HG03354 (cell line): ENCODE data around the gene HMGCS2.
A peak's percentile ranks its signal among the peaks of the same experiment; 100 is the strongest.

ENCODE experiments used
- ATAC-seq: cut with Tn5 transposase; IDR thresholded peaks from one replicate; pipeline ENCODE4 v1.9.1; 2021; ENCODE audit warnings: mild to moderate bottlenecking; ENCODE audit not compliant: unreplicated experiment, poor library complexity, severe bottlenecking

Gene HMGCS2

DNA sequence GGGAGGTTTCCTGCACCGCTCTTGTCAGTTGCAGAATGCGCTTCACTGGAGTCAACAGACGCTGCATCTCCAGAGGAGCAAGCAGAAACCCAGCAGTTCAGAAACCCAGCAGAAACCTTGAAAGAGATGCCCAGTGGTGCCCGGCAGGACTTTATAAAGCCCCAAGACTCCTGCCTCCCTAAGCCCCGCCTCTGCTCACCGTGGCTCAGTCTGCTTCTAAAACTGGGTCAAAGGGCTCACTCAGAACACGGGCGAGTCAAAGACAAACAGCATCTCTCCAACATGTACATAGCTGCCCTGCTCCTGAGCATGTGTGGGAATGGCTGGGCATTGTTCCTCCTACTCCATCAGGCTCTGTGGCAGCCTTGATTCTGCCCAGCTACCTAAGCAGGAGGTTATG is at the start of gene HMGCS2:
Gene HMGCS2 (minus strand): TSS at position 128 of the 400 bp plus-strand sequence. CDS start 61 bp downstream, at position 67.
- no peak for ATAC-seq

DNA sequence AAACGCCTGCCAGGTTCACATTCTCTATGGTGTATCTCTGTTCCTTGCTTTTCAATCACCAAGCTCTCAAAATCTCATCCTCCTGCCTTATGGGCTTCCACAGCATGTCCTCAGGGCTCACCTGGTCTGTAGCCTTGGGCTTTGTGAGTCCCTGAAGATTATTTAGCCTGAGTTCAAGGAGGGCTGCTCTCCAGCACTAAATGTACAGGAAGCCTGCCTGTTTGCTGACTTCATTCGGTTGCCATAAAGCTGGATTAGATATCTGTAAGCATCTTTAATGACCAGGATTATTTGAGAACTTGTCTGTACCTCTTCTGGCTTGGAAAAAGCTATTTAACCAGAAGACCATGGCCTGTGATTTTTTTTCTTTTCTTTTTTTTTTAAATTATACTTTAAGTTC is 49.5 kb upstream of the HMGCS2 start:
- ATAC-seq = no peak

DNA sequence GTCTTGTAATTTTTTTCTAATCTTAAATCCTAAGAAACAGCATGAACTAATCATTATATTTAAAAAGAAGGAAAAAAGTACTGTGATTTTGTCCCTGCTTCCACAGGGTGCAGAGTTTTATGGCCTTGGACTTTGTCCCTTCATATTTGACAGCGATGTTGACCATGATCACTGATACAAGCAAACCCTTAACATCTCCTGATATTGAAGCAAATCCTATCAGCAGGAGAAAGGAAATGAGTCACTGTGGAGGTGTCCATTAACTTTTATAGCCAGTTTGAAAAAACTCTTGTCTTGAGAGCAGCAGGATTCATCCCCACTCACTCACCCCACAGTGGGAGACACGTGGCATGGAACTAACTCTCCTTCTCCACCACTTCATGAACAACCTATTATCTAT is 47.7 kb upstream of the HMGCS2 start:
- ATAC-seq = no peak

DNA sequence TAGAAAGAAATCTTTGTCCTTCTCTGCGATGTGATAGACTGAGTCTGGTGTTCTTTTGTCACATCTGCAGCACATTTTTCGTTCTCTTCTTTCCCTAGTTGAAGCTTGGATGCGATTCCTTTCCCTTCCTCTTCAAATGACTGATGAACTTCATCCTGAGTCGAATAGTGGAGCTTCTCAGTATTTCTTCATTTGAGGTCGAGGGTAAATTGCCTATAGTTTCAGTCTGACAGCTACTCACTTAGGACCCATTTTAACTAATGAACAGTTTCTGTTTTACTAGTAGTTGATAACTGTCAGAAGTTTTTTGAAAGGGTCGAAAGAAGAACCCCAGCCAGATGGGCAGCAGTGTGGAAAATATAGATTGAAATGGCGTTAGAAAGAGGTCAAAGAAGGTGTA is 47.2 kb upstream of the HMGCS2 start:
- no peak for ATAC-seq

DNA sequence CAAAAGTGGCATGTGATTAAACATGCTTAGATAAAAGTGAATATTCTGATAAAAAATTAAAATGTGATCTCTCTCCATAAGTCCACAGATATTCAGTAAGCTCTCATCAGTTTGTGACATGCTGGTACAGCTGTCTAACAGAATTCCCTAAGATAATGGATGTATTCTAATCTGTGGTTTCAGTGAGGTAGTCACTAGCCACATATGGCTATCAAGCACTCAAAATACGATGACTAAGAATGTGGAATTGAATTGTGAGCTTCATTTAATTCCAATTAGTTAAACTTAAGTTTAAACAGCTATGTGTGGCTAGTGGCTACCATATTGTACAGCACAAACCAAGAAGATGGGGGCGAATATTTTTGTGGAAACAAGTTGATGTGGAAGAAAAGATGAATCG is 46.7 kb upstream of the HMGCS2 start:
- ATAC-seq = no peak

DNA sequence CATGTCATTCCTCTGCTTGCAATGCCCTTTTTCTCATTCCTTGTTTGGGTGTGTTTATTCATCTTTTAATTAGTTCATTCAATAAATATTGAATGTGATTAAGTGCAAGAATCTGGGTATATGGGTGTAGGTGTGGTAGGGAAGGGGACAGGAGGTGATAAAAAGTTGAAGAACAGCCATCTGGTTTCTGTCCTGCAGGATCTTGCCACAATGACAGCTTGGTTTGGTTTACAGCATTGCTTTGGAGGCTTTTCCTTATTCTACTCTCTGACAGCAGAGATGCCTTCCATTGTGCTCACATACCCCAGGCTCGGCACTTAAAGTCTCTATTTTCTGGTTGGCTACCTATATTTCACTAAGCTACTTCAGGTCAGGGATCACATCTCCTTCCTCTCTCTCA is 45.6 kb upstream of the HMGCS2 start:
- ATAC-seq = no peak

DNA sequence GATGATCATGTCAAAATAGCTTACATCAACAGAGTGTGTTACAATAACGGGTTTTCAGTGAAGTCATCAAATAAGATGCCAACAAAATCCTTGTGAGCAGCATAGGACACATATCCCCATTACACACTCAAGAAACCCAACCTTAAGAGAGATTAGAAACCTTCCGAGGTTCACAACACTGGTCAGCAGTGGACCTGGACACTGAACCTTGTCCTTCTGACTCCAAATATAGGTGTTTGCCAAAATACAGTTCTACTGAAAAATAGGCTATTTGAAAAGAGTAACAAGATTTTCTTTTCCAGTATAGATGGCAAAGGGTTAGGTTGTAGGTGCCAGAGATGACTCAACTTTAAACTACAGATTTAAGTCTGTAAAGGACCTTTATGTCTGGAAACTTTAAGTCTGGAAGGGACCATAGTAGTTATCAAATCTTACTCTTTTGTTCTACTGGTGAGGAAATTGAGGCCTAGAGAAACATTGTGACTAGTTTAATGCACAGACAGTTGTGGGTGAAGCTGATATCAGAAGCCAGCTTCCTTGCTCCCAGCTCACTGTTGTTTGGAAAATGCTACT is 43.4 kb upstream of the HMGCS2 start:
- ATAC-seq = no peak

DNA sequence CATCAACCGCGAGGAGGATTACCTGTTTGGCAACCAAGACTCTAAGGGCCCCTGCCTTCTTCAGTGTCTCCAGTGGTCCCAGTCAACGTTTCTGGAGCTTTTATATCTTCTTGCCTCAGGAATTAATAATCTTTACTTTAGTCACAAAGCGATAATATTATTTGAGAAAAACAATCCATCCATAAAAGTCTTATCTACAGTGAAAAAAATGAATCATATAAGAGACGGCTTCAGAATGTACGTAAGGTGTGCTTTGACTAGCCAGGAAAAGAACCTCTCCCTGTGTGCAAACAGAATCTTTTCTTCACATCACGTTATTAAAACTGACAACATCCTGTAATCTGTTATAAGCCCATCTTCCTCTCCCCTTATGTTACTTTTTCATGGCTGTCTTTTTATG is 42.7 kb upstream of the HMGCS2 start, which contains the start of gene REG4:
Gene REG4 (minus strand): TSS at position 74 of the 400 bp plus-strand sequence. CDS start 2,691 bp downstream, outside the sequence.
- ATAC-seq = no peak

DNA sequence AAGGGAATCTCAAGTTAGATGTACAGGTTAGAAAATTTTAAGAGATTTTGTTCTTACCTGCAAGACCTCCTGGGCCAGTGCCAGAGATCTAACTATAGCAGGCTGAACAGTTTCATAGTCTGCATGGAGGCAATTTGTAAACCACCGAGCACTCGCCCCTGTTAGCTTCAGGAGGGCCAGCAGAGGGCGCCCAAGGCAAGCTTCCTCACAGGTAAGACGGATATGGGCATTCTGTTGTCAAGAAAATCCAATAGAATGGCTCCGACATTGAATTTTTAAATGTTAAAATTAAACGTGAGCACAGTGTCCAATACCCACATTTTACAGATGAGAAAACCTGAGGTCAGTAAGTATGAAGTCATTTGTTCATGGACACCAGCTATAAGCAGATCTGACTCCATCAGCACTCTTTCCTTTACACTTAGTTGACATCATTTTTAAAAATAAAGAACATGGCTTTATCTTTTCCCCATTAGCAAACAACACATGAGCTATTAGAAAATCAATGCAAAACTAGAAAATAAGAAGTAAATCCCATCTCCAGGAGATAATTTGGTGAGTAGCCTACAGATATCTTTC is 40.4 kb upstream of the HMGCS2 start:
- peak; percentile 90 for ATAC-seq

DNA sequence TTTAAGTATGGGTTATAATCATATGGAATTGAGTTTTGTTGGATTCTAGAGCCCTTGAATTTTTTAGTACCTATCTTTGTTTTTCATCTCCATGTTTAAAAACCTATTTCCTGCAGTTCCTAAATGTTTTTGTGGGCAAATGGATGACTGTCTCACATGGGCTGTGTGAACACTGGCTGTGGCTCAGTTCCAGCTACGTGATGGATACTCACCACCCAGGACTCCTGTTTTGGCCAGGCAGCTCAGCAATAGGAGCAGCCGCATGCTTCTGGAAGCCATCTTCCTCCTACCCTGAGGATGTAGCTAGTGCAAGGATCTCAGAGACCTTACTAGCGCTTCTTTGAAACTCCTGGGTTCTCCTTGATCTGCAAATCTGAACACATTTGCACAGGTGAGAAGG is 39.8 kb upstream of the HMGCS2 start:
- ATAC-seq = no peak

DNA sequence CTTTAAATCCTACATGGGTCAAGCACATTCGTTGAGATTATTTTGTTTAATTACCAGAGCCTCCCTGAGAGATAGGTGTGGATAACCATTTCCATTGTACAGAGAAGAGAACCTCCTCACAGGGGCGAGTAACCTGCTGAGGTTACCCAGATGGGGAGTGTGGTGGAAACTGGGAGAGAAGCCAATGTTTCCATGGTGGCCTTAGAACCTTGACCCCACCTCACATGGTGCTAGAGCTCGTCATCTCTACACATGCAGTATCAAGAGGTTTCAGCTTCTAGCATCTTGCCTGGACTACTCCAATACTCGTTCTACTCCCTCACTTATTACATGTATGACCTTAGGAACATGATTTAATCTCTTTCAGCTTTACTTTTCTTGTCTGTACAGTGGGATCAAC is 37.8 kb upstream of the HMGCS2 start:
- no peak for ATAC-seq

DNA sequence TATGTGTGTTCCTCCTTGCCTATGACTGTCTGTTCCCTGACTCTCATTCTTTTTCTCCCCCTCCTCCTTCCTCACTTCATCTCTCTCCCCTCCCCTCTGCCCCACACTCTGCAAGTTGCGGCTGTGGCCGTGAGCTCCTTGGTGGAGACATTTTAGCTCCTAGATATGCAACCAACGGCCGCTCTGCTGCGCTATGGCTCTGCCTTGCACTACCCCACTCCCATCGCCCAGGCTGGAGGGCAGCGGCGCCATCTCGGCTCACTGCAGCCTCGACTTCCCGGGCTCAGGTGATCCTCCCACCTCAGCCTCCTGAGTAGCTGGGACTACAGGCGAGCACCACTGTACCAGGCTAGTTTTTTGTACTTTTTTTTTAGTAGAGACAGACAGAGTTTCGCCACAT is 37.0 kb upstream of the HMGCS2 start:
- no peak for ATAC-seq

DNA sequence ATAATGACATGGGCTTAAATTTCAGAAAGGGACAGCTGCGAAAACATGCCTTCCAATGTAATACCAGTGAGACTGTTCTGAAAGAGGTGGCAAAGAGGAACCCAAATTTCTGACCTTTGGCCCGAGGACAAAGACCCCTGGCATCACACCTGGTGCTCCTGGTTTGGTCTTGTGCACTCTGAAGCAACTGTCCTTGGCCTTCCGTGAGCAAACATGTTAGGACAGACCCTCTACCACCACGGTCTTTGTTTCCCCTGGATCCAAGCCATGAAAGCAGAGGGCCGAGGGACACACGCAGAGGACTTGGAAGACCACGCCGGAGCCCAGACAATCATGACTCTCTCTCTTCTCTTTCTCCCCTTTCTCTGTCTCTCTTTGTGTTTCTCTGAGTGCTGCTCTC is 36.5 kb upstream of the HMGCS2 start:
- ATAC-seq = no peak

DNA sequence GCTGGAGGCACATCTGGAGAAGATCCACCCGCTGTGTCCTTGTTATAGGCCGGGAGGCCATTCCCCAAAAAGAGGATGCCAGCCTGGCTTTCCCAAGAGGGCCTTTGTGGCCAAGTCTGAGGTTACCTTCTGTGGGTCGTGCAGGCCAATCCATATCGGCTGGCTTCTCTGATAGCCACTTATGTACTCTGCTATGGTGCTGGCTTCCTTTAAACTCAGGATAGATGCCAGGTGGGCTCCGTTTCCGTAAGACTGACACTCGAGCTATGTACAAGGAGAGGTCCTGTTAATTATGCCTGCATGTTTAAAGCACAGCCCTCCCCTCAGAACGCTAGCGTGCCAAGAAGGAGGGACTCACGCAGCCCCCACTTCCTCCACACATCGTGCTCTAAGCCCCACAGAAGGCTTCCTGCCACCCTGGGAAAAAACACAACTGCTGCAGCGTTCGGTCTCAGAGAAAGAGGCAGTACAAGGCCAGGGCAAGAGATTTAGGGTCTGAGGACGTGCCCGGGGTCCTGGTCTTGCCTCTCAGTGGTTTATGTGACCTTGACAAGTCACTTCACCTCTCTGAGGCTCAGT is 31.0 kb upstream of the HMGCS2 start:
- ATAC-seq = no peak

DNA sequence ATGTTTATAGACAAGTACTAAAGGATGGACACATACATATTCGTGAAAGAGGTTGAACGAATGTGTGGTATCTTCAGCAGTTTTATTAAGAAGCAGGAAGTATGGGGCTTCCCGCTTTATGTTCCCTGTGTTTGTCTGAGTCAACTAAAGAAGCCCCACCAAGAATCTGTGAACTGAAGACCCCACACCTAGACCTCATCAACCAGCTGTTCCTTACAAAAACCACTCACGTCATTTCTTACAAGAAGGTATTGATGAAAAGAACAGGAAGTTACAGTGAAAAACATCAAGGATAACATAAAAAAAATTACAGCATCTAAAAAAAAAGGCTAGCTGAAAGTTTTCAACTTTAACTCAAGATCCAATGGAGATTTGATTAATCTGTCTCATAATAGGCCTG is 30.3 kb upstream of the HMGCS2 start:
- ATAC-seq = no peak

DNA sequence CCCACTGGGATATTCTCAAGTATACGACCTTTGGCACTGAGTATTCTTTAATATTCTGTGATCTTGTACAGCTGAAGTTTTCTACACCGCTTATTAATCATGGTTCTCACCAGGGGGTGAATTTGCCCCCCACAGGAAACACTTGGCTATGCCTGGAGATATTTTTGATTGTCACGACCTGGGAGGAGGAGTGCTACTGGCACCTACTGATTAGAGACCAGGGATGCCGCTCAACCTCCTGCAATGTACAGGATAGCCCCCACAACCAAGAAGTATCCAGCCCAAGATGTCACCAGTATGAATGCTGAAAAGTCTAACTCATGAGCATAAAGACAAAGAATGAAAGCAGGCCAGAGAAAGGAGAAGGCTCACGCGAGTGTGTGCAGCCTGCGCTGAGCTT is 28.9 kb upstream of the HMGCS2 start:
- ATAC-seq = no peak

DNA sequence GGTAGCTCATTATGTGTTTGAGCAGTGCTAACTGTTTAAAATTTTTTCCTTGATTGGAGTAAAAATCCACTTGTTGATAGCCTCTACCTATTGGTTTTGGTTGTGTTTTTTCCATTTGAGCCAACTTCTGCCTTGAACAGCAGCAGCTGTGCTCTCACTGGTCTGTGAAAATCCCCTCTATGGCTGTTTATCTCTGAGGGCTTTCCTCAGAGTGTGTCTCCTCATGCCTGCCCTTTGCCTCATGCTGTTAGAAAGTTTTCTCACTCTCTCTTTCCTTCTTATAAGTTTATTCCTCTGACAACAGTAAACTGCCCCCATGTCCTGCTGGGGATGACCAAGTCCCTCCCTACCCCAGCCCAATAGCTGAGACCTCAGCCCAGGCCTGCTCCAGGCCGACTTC is 28.5 kb upstream of the HMGCS2 start:
- no peak for ATAC-seq

DNA sequence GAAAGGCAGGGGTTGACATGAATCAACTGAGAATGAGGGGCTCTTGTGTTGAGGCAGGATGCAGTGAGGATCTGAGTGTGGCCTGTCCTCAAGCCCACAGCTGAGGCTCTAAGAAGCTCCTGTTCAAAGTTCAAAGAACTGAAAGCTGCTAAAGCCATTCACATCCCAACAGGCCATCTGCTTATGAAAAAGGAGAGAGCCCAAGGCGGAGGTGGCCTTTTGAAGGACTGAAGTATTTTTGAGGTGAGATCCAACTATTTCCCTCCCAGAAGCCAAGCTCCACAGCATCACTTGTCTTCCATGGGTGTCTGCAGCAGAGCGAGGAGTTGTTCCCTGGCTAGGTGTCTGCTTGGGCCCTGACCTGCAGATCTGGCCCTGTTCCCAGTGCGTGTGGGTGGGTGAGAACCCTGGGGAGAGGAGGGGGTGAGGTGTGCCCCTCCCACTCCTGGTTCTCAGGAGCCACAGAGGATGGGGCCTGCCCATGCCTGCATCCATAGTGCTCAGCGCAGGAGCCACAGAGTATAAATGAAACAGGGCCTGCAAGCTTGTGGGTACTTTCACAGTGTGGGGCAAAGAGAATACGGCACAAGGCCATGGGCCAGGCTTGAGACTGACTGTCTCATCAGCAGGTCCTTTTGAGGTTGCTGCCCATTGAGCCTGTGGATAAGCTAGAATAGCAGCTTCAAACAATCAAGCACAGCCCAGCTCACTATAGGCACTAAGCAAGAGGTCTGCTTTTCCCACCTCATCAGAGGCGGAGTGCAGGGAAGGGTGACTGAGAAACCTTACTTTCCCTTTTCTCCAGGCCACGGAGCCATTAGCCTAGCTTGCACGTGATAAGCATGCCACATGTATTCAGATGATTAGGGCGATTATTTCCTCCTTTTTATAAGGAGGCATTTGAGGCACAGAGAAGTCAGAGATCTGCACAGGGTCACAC is 26.8 kb upstream of the HMGCS2 start:
- ATAC-seq = no peak

DNA sequence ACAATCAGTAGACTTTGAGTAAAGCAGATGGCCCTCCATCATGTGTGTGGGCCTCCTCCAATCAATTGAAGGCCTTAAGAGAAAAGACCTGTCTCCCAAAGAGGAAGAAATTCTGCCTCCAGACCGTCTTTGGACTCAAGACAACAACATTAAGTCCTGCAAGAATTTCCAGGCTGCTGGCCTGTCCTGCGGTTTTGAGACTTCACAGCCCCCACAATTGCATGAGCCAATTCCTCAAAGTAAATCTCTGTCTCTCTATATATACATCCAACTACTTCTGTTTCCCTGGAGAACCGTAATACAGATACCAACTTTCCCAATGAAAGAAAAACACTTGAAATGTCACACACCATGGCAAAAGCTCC is 26.2 kb upstream of the HMGCS2 start:
- no peak for ATAC-seq

DNA sequence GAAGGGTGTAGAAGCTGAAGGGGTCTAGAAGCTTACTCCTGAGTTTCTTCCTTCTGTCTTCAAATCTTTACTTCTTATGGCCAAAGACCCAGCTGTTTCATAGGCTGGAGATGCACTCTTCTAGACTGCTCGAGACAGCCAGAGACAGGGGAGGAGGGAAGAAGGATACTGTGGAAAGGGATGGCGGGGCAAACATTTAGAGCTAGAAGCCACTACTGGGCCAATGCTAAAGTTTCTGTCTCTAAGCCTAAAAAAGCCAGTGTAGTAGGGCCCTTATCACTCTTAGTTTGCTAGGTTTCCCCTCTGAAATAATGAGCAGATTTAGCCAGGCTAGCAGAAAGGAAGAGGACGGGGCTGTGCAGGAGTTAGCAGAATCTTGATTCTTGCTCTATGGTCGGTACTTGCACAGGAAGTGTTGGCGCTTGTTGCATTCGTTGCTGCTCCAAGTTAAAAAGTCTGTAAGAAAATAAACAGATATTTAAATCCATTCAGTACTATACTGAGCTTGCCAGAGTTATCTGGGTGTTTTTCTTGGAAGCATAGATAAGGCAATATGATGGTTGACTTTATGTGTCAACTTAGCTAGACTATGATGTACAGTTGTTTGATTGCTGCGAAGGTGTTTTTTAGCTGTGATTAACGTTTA is 25.6 kb upstream of the HMGCS2 start:
- no peak for ATAC-seq
